Common myeloid progenitor, CD34-positive (primary cell): ENCODE measurements around the gene PPP1R26.
A peak's percentile ranks its signal among the peaks of the same experiment; 100 is the strongest.
"Not testable (repeated sequence)": the region's sequence is repeated elsewhere in the genome, so short reads cannot be mapped to it uniquely, and the experiment has no call there.

ENCODE experiments used
- CTCF ChIA-PET: fragments of 350-600 bp; sonication (Branson Sonifier 250); formaldehyde crosslinking; loops from one replicate; lab custom pipeline; 2021; ENCODE audit warnings: antibody characterized with exemption; lab: Charles Lee
- POLR2A ChIA-PET: fragments of 350-600 bp; sonication (Branson Sonifier 250); formaldehyde crosslinking; loops from one replicate; lab custom pipeline; 2021; ENCODE audit warnings: antibody characterized with exemption; lab: Charles Lee
- DNase-seq, 3 donors: peaks; one replicate each; pipeline versions ENCODE4 v3.0.0 to v3.0.0-alpha.2; 2013
- H3K27ac ChIP-seq, 2 experiments: 1 replicate in 1 of 2; 2 replicates in 1 of 2; pipeline ENCODE4 v1.7.0; 2013; ENCODE audit warnings: inconsistent platforms in 2 of 2, low read length in 2 of 2, mild to moderate bottlenecking in 2 of 2, low read depth in 1 of 2, moderate library complexity in 1 of 2; ENCODE audit not compliant: severe bottlenecking in 2 of 2, insufficient read depth in 1 of 2, poor library complexity in 1 of 2
- H3K27me3 ChIP-seq, 5 experiments: replicated peaks in 2 of 5; 1 replicate in 3 of 5; 2 replicates in 2 of 5; pipeline versions ENCODE4 v1.6.1 to v1.7.0; 2013; ENCODE audit warnings: low read length in 4 of 5, mild to moderate bottlenecking in 2 of 5, moderate library complexity in 2 of 5, inconsistent platforms in 1 of 5; ENCODE audit not compliant: insufficient read depth in 5 of 5, control insufficient read depth in 4 of 5
- H3K36me3 ChIP-seq, 4 experiments: 1 replicate in 2 of 4; 2 replicates in 2 of 4; pipeline versions ENCODE4 v1.6.1 to v1.7.0; 2013; ENCODE audit warnings: low read length in 3 of 4, control low read depth in 1 of 4, mild to moderate bottlenecking in 1 of 4; ENCODE audit not compliant: control insufficient read depth in 4 of 4, insufficient read depth in 4 of 4
- H3K4me1 ChIP-seq, 4 experiments: 1 replicate in 3 of 4; 2 replicates in 1 of 4; pipeline versions ENCODE4 v1.6.1 to v1.7.1; 2013; ENCODE audit warnings: low read length in 3 of 4, mild to moderate bottlenecking in 3 of 4, control low read depth in 1 of 4, inconsistent platforms in 1 of 4, moderate library complexity in 1 of 4; ENCODE audit not compliant: control insufficient read depth in 4 of 4, insufficient read depth in 4 of 4; ENCODE audit errors: control extremely low read depth in 1 of 4
- H3K4me3 ChIP-seq, 7 experiments: 1 replicate in 4 of 7; 2 replicates in 3 of 7; pipeline versions ENCODE4 v1.5.1 to v1.7.0; 2013; ENCODE audit warnings: mild to moderate bottlenecking in 7 of 7, low read length in 6 of 7, moderate library complexity in 6 of 7, inconsistent platforms in 2 of 7, low read depth in 2 of 7, control low read depth in 1 of 7; ENCODE audit not compliant: insufficient read depth in 4 of 7, control insufficient read depth in 1 of 7; ENCODE audit errors: extremely low read depth in 1 of 7
- H3K9me3 ChIP-seq, 5 experiments: 1 replicate in 4 of 5; 2 replicates in 1 of 5; pipeline versions ENCODE4 v1.6.1 to v1.7.1; 2013; ENCODE audit warnings: low read length in 4 of 5, mild to moderate bottlenecking in 2 of 5, inconsistent platforms in 1 of 5, low read depth in 1 of 5, moderate library complexity in 1 of 5; ENCODE audit not compliant: control insufficient read depth in 4 of 5, insufficient read depth in 2 of 5; ENCODE audit errors: control extremely low read depth in 1 of 5
- WGBS: methylation state at CpG from one replicate; pipeline ENCODE4 v1.1.5; 2013; ENCODE audit not compliant: insufficient coverage; 5-methylcytosine and 5-hydroxymethylcytosine counted together

PPP1R26 gene

DNA sequence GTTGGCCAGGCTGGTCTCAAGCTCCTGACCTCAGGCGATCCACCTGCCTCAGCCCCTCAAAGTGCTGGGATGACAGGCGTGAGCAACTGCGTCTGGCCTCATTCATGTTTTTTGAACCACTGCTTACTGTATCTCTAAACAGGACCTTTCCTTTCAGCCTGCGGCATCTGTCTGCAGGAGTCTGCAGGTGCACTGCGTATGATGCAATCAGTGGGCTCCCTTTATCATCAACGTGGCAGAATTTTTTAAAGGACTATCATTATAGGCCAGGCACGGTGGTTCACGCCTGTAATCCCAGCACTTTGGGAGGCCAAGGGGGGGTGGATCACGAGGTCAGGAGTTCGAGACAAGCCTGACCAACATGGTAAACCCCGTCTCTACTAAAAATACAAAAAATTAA is 30.1 kb upstream of the PPP1R26 start:
- H3K4me1 ChIP-seq, H3K36me3 ChIP-seq, H3K9me3 ChIP-seq, H3K4me3 ChIP-seq, CTCF ChIA-PET, H3K27ac ChIP-seq, DNase-seq, POLR2A ChIA-PET, H3K27me3 ChIP-seq: not testable (repeated sequence)
- 94% methylated on average over 9 of the region's 11 CpGs for WGBS

DNA sequence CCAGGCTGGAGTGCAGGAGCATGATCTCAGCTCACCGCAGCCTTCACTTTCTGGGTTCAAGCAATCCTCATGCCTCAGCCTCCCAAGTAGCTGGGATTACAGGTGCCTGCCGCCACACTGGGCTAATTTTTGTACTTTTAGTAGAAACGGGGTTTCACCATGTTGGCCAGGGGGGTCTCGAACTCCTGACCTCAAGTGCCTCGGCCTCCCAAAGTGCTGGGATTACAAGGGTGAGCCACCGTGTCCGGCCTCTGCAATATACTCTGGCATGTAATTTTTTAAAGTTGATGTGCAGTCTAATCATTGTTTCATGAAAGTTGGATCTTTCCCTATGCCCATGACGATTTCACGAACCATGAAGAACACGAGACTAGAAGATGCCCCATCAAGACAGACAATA is 28.6 kb upstream of the PPP1R26 start:
- POLR2A ChIA-PET = no interaction called here
- H3K36me3 ChIP-seq = no peaks in the 10 kb centered on the region
- no peak for DNase-seq
- H3K27me3 ChIP-seq = peaks cover 0 to 17% (median 0%) of the 10 kb centered on the region in 5 experiments
- H3K9me3 ChIP-seq = peaks cover 0 to 2% (median 0%) of the 10 kb centered on the region in 5 experiments
- CTCF ChIA-PET = interaction anchor here (1.1 kb wide), 1 partner anchor 9 kb away, joined by 3 read pairs; no protein-coding TSS in a partner anchor
- H3K4me1 ChIP-seq = no peaks in the 10 kb centered on the region
- H3K27ac ChIP-seq = no peak overlapping the region
- WGBS = 93% methylated on average over 10 of the region's 10 CpGs
- no peak overlapping the region for H3K4me3 ChIP-seq

DNA sequence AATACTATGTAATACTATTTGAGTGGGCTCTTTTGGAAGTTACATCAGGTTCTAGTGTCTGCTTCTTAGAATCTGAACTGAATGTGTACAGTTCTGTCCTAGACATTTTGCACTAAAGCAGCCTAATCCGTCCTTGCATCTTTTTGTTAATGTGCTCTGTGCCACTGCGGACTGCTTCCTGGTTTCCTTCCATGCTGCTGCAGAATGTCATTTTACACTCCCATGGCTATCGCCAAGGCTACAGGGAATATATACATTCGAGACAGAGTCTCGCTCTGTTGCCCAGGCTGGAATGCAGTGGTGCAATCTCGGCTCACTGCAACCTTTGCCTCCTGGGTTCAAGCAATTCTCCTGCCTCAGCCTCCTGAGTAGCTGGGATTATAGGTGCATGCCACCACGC is 27.7 kb upstream of the PPP1R26 start:
- CTCF ChIA-PET, H3K27ac ChIP-seq, H3K9me3 ChIP-seq, H3K4me1 ChIP-seq, H3K4me3 ChIP-seq, POLR2A ChIA-PET, DNase-seq, H3K36me3 ChIP-seq: not testable (repeated sequence)
- 92% methylated on average over 5 of the region's 7 CpGs for WGBS
- peaks cover 0 to 22% (median 0%) of the 10 kb centered on the region in 5 experiments for H3K27me3 ChIP-seq

DNA sequence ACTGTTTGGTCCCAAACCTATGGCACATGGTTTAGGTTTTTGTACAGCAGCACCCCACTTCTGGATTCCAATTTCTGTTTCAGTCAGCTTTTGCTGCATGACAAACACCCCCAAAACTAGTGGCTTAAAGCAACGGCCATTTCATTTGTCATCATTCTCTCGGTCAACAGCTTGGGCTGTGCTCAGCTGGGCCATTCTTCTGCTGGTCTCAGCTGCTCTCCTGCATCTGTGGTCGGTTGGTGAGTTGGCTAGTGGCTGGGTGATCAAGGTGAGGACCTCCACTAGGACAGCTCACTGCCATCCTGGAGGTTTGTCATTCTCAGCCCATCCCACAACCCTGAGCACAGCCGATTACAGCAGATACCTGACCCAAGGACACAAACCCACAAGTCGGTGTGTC is 24.8 kb upstream of the PPP1R26 start:
- H3K27ac ChIP-seq = no peak overlapping the region
- H3K9me3 ChIP-seq = peaks cover 0 to 2% (median 0%) of the 10 kb centered on the region in 5 experiments
- CTCF ChIA-PET = no interaction called here
- POLR2A ChIA-PET = no interaction called here
- DNase-seq = no peak
- WGBS = 86% methylated on average over 4 of the region's 5 CpGs
- H3K4me3 ChIP-seq = no peak overlapping the region
- H3K36me3 ChIP-seq = no peaks in the 10 kb centered on the region
- peaks cover 0 to 22% (median 0%) of the 10 kb centered on the region in 5 experiments for H3K27me3 ChIP-seq
- no peaks in the 10 kb centered on the region for H3K4me1 ChIP-seq

DNA sequence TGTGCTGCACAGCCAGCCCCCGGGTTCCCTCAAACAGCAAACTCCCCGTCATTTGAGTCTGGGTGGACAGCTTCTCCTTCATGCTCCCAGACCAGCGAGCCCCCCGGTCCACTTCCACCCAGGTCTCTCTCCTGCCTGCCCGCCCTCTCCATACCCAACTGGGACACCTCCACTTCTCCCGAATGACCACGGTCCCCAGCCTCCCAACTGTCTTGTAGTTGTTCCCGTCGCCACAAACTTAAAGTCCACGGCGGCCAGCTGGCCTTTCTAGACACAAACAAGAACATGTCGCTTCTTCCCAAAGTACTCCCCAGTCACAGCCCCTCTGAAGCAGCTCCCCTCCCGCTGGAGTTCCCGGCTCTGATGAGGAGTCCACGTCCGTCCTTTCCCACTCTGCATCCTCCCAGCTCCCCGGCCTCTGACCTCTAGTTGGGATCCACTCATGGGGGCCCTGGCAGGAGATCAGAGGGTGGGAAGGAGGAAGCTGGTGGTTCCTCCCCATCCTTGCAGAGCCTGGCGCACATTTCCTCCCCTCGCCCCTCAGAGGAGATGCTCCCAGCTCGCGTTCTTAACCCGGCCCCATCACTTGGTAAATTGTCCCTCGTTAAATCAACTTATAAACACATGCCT is 24.1 kb upstream of the PPP1R26 start:
- H3K27ac ChIP-seq = no peak overlapping the region
- no peak for DNase-seq
- H3K4me3 ChIP-seq = no peak overlapping the region
- no peaks in the 10 kb centered on the region for H3K4me1 ChIP-seq
- peaks cover 0 to 2% (median 0%) of the 10 kb centered on the region in 5 experiments for H3K9me3 ChIP-seq
- peaks cover 0 to 22% (median 0%) of the 10 kb centered on the region in 5 experiments for H3K27me3 ChIP-seq
- ChIA-PET CTCF (no interaction called here), POLR2A (no interaction called here)
- 92% methylated on average over 17 of the region's 23 CpGs for WGBS
- no peaks in the 10 kb centered on the region for H3K36me3 ChIP-seq

DNA sequence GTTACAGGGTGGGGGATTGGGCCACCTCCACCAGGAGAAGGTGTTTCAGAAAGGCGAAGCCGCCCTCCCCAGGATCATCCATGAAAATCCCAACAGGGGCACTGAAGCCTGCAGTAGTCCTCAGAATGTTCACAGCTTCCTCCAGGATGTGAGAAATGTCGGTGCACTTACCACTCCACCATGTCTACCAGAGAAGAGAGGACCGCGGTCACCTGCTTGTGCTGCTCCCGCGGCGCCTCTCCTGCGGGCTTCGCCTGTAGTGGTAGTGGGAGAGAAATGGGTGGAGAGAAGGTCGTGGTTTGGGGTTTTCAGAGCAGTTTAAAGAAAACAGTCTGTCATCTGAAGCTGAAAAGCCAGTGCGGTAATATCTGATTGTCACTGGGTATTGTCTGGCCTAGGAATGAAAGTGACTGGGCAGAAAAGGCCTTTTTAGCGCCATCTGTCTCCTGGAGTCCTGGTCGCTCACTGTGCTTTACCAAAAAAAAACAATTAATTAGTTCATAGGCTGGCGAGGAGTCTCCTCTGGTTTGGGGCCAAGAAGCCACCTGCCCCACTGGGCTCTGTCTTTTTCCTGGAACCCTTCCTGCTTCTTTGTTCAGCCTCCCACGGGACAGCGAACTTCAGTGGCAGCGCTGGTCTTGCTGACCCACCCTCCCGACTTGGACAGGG is 23.0 kb upstream of the PPP1R26 start:
- no peaks in the 10 kb centered on the region for H3K4me1 ChIP-seq
- WGBS = 76% methylated on average over 16 of the region's 19 CpGs
- no peak overlapping the region for H3K4me3 ChIP-seq
- POLR2A ChIA-PET = no interaction called here
- H3K27me3 ChIP-seq = peaks cover 0 to 22% (median 0%) of the 10 kb centered on the region in 5 experiments
- DNase-seq = peak in 2 of 3 donors; percentile 48 to 62
- peaks cover 0 to 2% (median 0%) of the 10 kb centered on the region in 5 experiments for H3K9me3 ChIP-seq
- no peak overlapping the region for H3K27ac ChIP-seq
- CTCF ChIA-PET = no interaction called here
- H3K36me3 ChIP-seq = no peaks in the 10 kb centered on the region

DNA sequence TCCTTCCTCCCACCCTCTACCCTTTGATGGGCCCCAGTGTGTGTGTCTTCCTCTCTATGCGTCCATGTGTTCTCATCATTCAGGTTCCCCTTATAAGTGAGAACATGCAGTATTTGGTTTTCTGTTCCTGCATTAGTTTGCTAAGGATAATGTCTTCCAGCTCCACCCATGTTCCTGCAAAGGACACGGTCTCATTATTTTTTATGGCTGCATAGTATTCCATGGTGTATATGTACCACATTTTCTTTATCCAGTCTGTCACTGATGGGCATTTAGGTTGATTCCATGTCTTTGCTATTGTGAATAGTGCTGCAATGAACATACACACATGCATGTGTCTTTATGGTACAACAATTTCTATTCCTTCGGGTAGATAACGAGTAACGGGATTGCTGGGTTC is 21.1 kb upstream of the PPP1R26 start:
- WGBS = 83% methylated on average over 1 of the region's 5 CpGs

More for the DNA sequence above, 21.1 kb upstream of the PPP1R26 start:
- H3K27me3 ChIP-seq = peaks cover 0 to 22% (median 0%) of the 10 kb centered on the region in 5 experiments
- H3K9me3 ChIP-seq, H3K27ac ChIP-seq, H3K4me1 ChIP-seq, DNase-seq, H3K4me3 ChIP-seq, CTCF ChIA-PET, POLR2A ChIA-PET, H3K36me3 ChIP-seq: not testable (repeated sequence)
